Right ventricle myocardium inferior (tissue), 1 donor: ENCODE measurements around the gene ZNF805. TPM values are rescaled to one million over a fixed set of nuclear protein-coding genes. Genes with fewer than 3 reads are reported as not detected.
"Not testable (repeated sequence)": the region's sequence is repeated elsewhere in the genome, so short reads cannot be mapped to it uniquely, and the experiment has no call there.

Source experiments
- ATAC-seq: fragments of 200-7000 bp; cut with Tn5 transposase; one replicate; pipeline ENCODE4 v1.9.1; 2020; ENCODE audit warnings: mild to moderate bottlenecking, moderate library complexity
- DNase-seq: peaks from one replicate; pipeline ENCODE4 v3.0.0; 2021; ENCODE audit errors: missing footprints
- intact Hi-C: fragments of 100-400 bp; cut with DNase I; formaldehyde crosslinking; loops from one replicate; pipeline ENCODE4 v1.11.0; 2022
- long read RNA-seq: library from polyadenylated mRNA; unstranded; transcript quantifications from one replicate; pipeline ENCODE4 v2.0.0, GENCODE V29; 2021
- total RNA-seq: library from RNA; stranded (reverse); fragmentation: NEBNext Ultra II Directional; extraction: Animal tissue kit (Norgen Biotek cat#: 25700); gene quantifications from one replicate; pipeline ENCODE4 v1.2.1, GENCODE V29; 2021
- donor health status: DM: no; HTN: yes; CAD: no; lungs with severe emphysema.

Gene ZNF805
- total RNA-seq: 9.7 TPM
- long read RNA-seq, partial matches to known transcripts: 0 of 1 reads
- long read RNA-seq, other reads (novel, unspliced or antisense): 0 of 1 reads

GRCh38 chr19:57240311-57241090, at the start of gene ZNF805:
Gene ZNF805 (plus strand): TSS chr19:57240632. CDS start chr19:57240892, 260 bp downstream.
- intact Hi-C loops: loop anchor here (1.0 to 2.0 kb wide), 2 partner anchors 40 to 50 kb away; partner anchors contain the start of genes ZNF264 and ZNF460
- peak; percentile 97 for DNase-seq
- peak; percentile 100 for ATAC-seq

- ATAC-seq (peak; percentile 98), DNase-seq (peak; percentile 96)
- intact Hi-C loops: loop anchor here (2.0 to 5.0 kb wide), 2 partner anchors 49 to 91 kb away; partner anchors contain the start of genes ZNF460 and ZNF805
Observed at GRCh38 chr19:57191141-57192076, 49.0 kb upstream of the ZNF805 start, which contains the start of gene ZNF264. Gene ZNF264 (plus strand): TSS chr19:57191500. CDS start chr19:57191914, 414 bp downstream.

- ATAC-seq (no peak), DNase-seq (no peak)
- intact Hi-C loops: loop anchor here (5.0 kb wide), 1 partner anchor 90 kb away; the partner anchor contains the start of gene ZNF460
Observed at GRCh38 chr19:57192077-57192420, 48.4 kb upstream of the ZNF805 start.

GRCh38 chr19:57192993-57193392, 47.4 kb upstream of the ZNF805 start:
- intact Hi-C loops: loop anchor here (5.0 kb wide), 1 partner anchor 89 kb away; the partner anchor contains the start of gene ZNF460
- DNase-seq (no peak), ATAC-seq (no peak)

- ATAC-seq, DNase-seq, intact Hi-C loops: not testable (repeated sequence)
Observed at GRCh38 chr19:57197874-57198273, 42.6 kb upstream of the ZNF805 start.

GRCh38 chr19:57202160-57202559, 38.3 kb upstream of the ZNF805 start:
- DNase-seq (no peak), ATAC-seq (no peak)
- intact Hi-C loops: no loop called here

GRCh38 chr19:57210381-57210780, 30.1 kb upstream of the ZNF805 start:
- DNase-seq: no peak

GRCh38 chr19:57212109-57212508, 28.3 kb upstream of the ZNF805 start:
- intact Hi-C loops: no loop called here
- ATAC-seq (no peak), DNase-seq (no peak)

More at GRCh38 chr19:57210381-57210780, 30.1 kb upstream of the ZNF805 start:
- intact Hi-C loops: no loop called here
- no peak for ATAC-seq

GRCh38 chr19:57227502-57227901, 12.9 kb upstream of the ZNF805 start:
- no peak for DNase-seq
- ATAC-seq: no peak
- intact Hi-C loops: no loop called here

GRCh38 chr19:57231686-57232085, 8.7 kb upstream of the ZNF805 start:
- intact Hi-C loops: no loop called here
- DNase-seq (no peak), ATAC-seq (no peak)

- ATAC-seq (no peak), DNase-seq (no peak)
- intact Hi-C loops: no loop called here
Observed at GRCh38 chr19:57233207-57233606, 7.2 kb upstream of the ZNF805 start.

- DNase-seq (peak; percentile 71), ATAC-seq (peak; percentile 18)
Observed at GRCh38 chr19:57239982-57240310, 486 bp upstream of the ZNF805 start.

GRCh38 chr19:57241176-57241575, 744 bp downstream of the ZNF805 start:
- ATAC-seq (no peak), DNase-seq (no peak)
- intact Hi-C loops: loop anchor here (2.0 kb wide), 1 partner anchor 50 kb away; the partner anchor contains the start of gene ZNF264

More at GRCh38 chr19:57239982-57240310, 486 bp upstream of the ZNF805 start:
- intact Hi-C loops: loop anchor here (1.0 to 2.0 kb wide), 2 partner anchors 40 to 49 kb away; partner anchors contain the start of genes ZNF264 and ZNF460

- ATAC-seq: no peak
- intact Hi-C loops: no loop called here
- no peak for DNase-seq
Observed at GRCh38 chr19:57242821-57243220, 2.4 kb downstream of the ZNF805 start.

- no peak for ATAC-seq
- intact Hi-C loops: no loop called here
- DNase-seq: no peak
Observed at GRCh38 chr19:57244513-57244912, 4.1 kb downstream of the ZNF805 start.

- intact Hi-C loops: no loop called here
Observed at GRCh38 chr19:57245066-57245465, 4.6 kb downstream of the ZNF805 start.

GRCh38 chr19:57245959-57246358, 5.5 kb downstream of the ZNF805 start:
- intact Hi-C loops: no loop called here
- no peak for ATAC-seq
- no peak for DNase-seq

More at GRCh38 chr19:57245066-57245465, 4.6 kb downstream of the ZNF805 start:
- no peak for ATAC-seq
- DNase-seq: no peak

GRCh38 chr19:57248646-57249045, 8.2 kb downstream of the ZNF805 start:
- DNase-seq: no peak
- no peak for ATAC-seq
- intact Hi-C loops: no loop called here

- intact Hi-C loops: no loop called here
- DNase-seq (no peak), ATAC-seq (no peak)
Observed at GRCh38 chr19:57249329-57249728, 8.9 kb downstream of the ZNF805 start.
